Endothelial cell of umbilical vein (primary cell): Measurements from ENCODE around the gene SPAM1. TPM values are rescaled to one million over a fixed set of nuclear protein-coding genes. Genes with fewer than 3 reads are reported as not detected.

Source experiments
- BruUV-seq: library from RNA; stranded (reverse); fragments of 400-500 nt; replicated peaks from 2 replicates; lab custom pipeline; 2021; lab: Mats Ljungman, UMichigan
- CTCF ChIA-PET: fragments of 300-600, 350-600 bp; sonication (Branson Sonifier 250); formaldehyde crosslinking; loops from one replicate; lab custom pipeline; 2021; ENCODE audit warnings: antibody characterized with exemption, inconsistent platforms; lab: Charles Lee
- POLR2A ChIA-PET: fragments of 300-600, 350-600 bp; sonication (Branson Sonifier 250); formaldehyde crosslinking; loops from one replicate; lab custom pipeline; 2021; ENCODE audit warnings: antibody characterized with exemption, inconsistent platforms; lab: Charles Lee
- DNase-seq: peaks from one replicate; pipeline ENCODE4 v3.0.0-alpha.2; 2011; ENCODE audit warnings: low read depth, low spot score
- FAIRE-seq: peaks from 2 replicates; lab custom pipeline; 2011; peaks lifted over from hg19 to GRCh38; lab: Jason Lieb, UNC
- H2AFZ ChIP-seq: 2 replicates; pipeline ENCODE4 v1.6.0; 2012; ENCODE audit warnings: low read depth, low read length, control low read depth, inconsistent platforms
- H3K27ac ChIP-seq: 2 replicates; pipeline ENCODE4 v1.5.1; 2011; ENCODE audit warnings: low read depth, mild to moderate bottlenecking, control low read depth, low read length, moderate library complexity; ENCODE audit not compliant: insufficient read depth
- H3K27me3 ChIP-seq, 2 experiments: 2 replicates each; pipeline versions ENCODE4 v1.6.0 to v1.6.1; 2011; ENCODE audit warnings: low read length in 2 of 2, mixed read lengths in 1 of 2; ENCODE audit not compliant: control insufficient read depth in 2 of 2, insufficient read depth in 2 of 2
- H3K36me3 ChIP-seq, 2 experiments: 2 replicates in 1 of 2; 3 replicates in 1 of 2; pipeline ENCODE4 v1.5.1; 2011; ENCODE audit warnings: low read length in 2 of 2, mild to moderate bottlenecking in 1 of 2, moderate library complexity in 1 of 2; ENCODE audit not compliant: control insufficient read depth in 2 of 2, insufficient read depth in 2 of 2; ENCODE audit errors: extremely low read depth in 1 of 2
- H3K4me1 ChIP-seq: 3 replicates; pipeline ENCODE4 v1.5.1; 2011; ENCODE audit warnings: mild to moderate bottlenecking, low read length; ENCODE audit not compliant: control insufficient read depth, insufficient read depth; ENCODE audit errors: extremely low read depth
- H3K4me2 ChIP-seq: 2 replicates; pipeline ENCODE4 v1.6.1; 2011; ENCODE audit warnings: low read length, control low read depth, mixed read lengths; ENCODE audit not compliant: insufficient read depth
- H3K4me3 ChIP-seq, 3 experiments: fragments of 200-600 bp in 1 of 3; sonication (generic), shearing (Covaris generic) in 1 of 3; replicated peaks in 1 of 3; 2 replicates each; pipeline ENCODE4 v1.5.1; 2011 to 2016; ENCODE audit warnings: control low read depth in 3 of 3, low read length in 3 of 3, mild to moderate bottlenecking in 2 of 3, inconsistent platforms in 1 of 3, low read depth in 1 of 3, moderate library complexity in 1 of 3; ENCODE audit not compliant: insufficient read depth in 1 of 3
- H3K79me2 ChIP-seq: 2 replicates; pipeline ENCODE4 v1.6.0; 2012; ENCODE audit warnings: low read length, inconsistent platforms; ENCODE audit not compliant: control insufficient read depth, insufficient read depth
- H3K9ac ChIP-seq: replicated peaks from 2 replicates; pipeline ENCODE3; 2011; ENCODE audit warnings: low read length, control low read depth; ENCODE audit not compliant: insufficient read depth; ENCODE audit errors: extremely low read depth
- H3K9me1 ChIP-seq: replicated peaks from 3 replicates; pipeline ENCODE4 v1.6.0; 2011; ENCODE audit warnings: mild to moderate bottlenecking, low read length; ENCODE audit not compliant: control insufficient read depth, insufficient read depth; ENCODE audit errors: extremely low read depth
- H3K9me3 ChIP-seq: replicated peaks from 2 replicates; pipeline ENCODE4 v1.5.1; 2012; ENCODE audit warnings: low read length, inconsistent platforms; ENCODE audit not compliant: control insufficient read depth, insufficient read depth
- H4K20me1 ChIP-seq: replicated peaks from 2 replicates; pipeline ENCODE3; 2011; ENCODE audit warnings: mild to moderate bottlenecking, low read length; ENCODE audit not compliant: control insufficient read depth, insufficient read depth; ENCODE audit errors: extremely low read depth
- EZH2 ChIP-seq: IDR thresholded peaks from 2 replicates; pipeline ENCODE4 v1.6.1; 2012; ENCODE audit warnings: borderline replicate concordance, low read depth, mild to moderate bottlenecking, moderate library complexity, low read length, inconsistent platforms; ENCODE audit not compliant: severe bottlenecking
- FOS ChIP-seq: IDR thresholded peaks from 2 replicates; pipeline ENCODE4 v1.6.1; 2011; ENCODE audit warnings: mild to moderate bottlenecking, low read length, moderate library complexity, borderline replicate concordance; ENCODE audit not compliant: insufficient read depth
- GATA2 ChIP-seq: IDR thresholded peaks from 2 replicates; pipeline ENCODE4 v1.7.0; 2011; ENCODE audit warnings: low read depth, mild to moderate bottlenecking, moderate library complexity, mixed read lengths, low read length; ENCODE audit not compliant: insufficient read length, insufficient read depth
- JUN ChIP-seq: IDR thresholded peaks from 2 replicates; pipeline ENCODE4 v1.6.1; 2011; ENCODE audit warnings: borderline replicate concordance, low read depth; ENCODE audit not compliant: insufficient read length, insufficient read depth
- MYC ChIP-seq: IDR thresholded peaks from one replicate; pipeline ENCODE4 v1.6.1; 2011; ENCODE audit warnings: mild to moderate bottlenecking, low read depth, low read length
- POLR2A ChIP-seq: IDR thresholded peaks from 2 replicates; pipeline ENCODE4 v1.6.1; 2012; ENCODE audit warnings: low read depth, mild to moderate bottlenecking, control low read depth, low read length
- POLR2AphosphoS5 ChIP-seq: IDR thresholded peaks from 2 replicates; pipeline ENCODE4 v1.6.1; 2012; ENCODE audit warnings: low read depth, mild to moderate bottlenecking, control low read depth, low read length, moderate library complexity; ENCODE audit not compliant: insufficient read depth
- dilution Hi-C: fragments of 300-500 bp; cut with MboI; formaldehyde crosslinking; loops from one replicate; pipeline ENCODE4 v1.15.0; 2019; ENCODE audit warnings: low sequenced_read_pairs; ENCODE audit not compliant: extremely low pct_ligation_motif_present
- intact Hi-C: fragments of 100-400 bp; cut with micrococcal nuclease; formaldehyde crosslinking; loops from one replicate; pipeline ENCODE4 v1.10.0; 2022
- polyA plus RNA-seq, 4 experiments: library from polyadenylated mRNA; depleted of rRNA in 3 of 4; stranded (reverse) in 3 of 4; unstranded in 1 of 4; fragments of >200 nt; gene quantifications; 2 replicates each; pipeline versions ENCODE4 v1.2.1 to v1.2.3, GENCODE V29; 2011 to 2012; ENCODE audit warnings: missing spikeins in 1 of 4
- total RNA-seq: library from RNA; stranded (reverse); gene quantifications from 2 replicates; pipeline ENCODE4 v1.2.3, GENCODE V29; 2021
- TF ChIP-seq, protein P1 (sequence below), 2 donors: IDR thresholded peaks; 1 replicate in 1 of 2; 2 replicates in 1 of 2; pipeline ENCODE4 v1.5.1; 2011; ENCODE audit warnings: low read length in 2 of 2, mild to moderate bottlenecking in 2 of 2, moderate library complexity in 2 of 2, control low read depth in 1 of 2, inconsistent platforms in 1 of 2, low read depth in 1 of 2; ENCODE audit not compliant: insufficient read depth in 1 of 2; ENCODE audit errors: extremely low read depth in 1 of 2
- TF ChIP-seq, protein P2 (sequence below): IDR thresholded peaks from 2 replicates; pipeline ENCODE4 v1.6.1; 2011; ENCODE audit not compliant: insufficient read depth, insufficient read length

The SPAM1 gene
- total and polyA plus RNA-seq, 2 donors (not counting 3 experiments of a cell fraction or from before 2014, with no cell fraction given) = not detected

DNA sequence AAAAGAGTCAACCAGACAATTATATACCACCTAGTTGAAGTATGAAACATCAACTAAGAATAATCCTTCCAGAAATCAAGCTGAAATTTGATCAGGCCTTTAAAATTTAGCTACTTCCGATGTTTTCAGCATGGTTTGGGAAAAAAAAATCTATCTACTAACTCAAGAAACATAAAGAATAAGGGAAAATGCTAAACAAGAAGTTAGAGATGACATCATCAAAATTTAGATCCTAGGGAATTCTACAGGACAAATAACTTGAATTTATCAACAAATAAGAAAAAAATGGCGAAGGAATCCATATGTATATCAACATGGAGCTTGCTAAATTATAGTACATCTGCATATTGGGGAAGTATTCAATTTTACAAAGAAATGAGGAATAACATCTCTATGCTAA, 43.7 kb upstream of the SPAM1 start:
- ChIA-PET POLR2A (no interaction called here), CTCF (interaction anchor here (1.4 to 2.7 kb wide), 3 partner anchors 9 to 84 kb away, joined by 4 to 9 read pairs (median 4); no protein-coding TSS in a partner anchor)
- H3K36me3 ChIP-seq = no peaks in the 10 kb centered on the region
- no peaks in the 10 kb centered on the region for H3K27me3 ChIP-seq
- dilution Hi-C loops (no loop called here), intact Hi-C loops (no loop called here)
- no peak overlapping the region for H3K4me2 ChIP-seq
- BruUV-seq = no TSS peak
- H3K4me1 ChIP-seq = no peaks in the 10 kb centered on the region
- no peak overlapping the region for H3K27ac ChIP-seq
- DNase-seq (no peak), FAIRE-seq (no peak)
- no peak overlapping the region for H3K4me3 ChIP-seq
- no peaks in the 10 kb centered on the region for H3K79me2 ChIP-seq
- H4K20me1 ChIP-seq = no peaks in the 10 kb centered on the region
- H3K9me1 ChIP-seq = no peaks in the 10 kb centered on the region
- TF ChIP-seq POLR2A (no peak), JUN (no peak), EZH2 (no peak), FOS (no peak), GATA2 (no peak), MYC (no peak), POLR2AphosphoS5 (no peak)
- TF ChIP-seq, protein P1, sequence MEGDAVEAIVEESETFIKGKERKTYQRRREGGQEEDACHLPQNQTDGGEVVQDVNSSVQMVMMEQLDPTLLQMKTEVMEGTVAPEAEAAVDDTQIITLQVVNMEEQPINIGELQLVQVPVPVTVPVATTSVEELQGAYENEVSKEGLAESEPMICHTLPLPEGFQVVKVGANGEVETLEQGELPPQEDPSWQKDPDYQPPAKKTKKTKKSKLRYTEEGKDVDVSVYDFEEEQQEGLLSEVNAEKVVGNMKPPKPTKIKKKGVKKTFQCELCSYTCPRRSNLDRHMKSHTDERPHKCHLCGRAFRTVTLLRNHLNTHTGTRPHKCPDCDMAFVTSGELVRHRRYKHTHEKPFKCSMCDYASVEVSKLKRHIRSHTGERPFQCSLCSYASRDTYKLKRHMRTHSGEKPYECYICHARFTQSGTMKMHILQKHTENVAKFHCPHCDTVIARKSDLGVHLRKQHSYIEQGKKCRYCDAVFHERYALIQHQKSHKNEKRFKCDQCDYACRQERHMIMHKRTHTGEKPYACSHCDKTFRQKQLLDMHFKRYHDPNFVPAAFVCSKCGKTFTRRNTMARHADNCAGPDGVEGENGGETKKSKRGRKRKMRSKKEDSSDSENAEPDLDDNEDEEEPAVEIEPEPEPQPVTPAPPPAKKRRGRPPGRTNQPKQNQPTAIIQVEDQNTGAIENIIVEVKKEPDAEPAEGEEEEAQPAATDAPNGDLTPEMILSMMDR (IDR thresholded peaks at IDR 0.05; ENCODE audit: extremely low read depth in 1 of 2, insufficient read depth in 1 of 2, low read depth in 1 of 2, low read length in 2 of 2) = no peak
- TF ChIP-seq, protein P2, sequence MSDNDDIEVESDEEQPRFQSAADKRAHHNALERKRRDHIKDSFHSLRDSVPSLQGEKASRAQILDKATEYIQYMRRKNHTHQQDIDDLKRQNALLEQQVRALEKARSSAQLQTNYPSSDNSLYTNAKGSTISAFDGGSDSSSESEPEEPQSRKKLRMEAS = no peak
- H3K9ac ChIP-seq = no peak overlapping the region
- no peaks in the 10 kb centered on the region for H3K9me3 ChIP-seq
- H2AFZ ChIP-seq = no peak overlapping the region
